Neural cell (in vitro differentiated cells): Measurements from ENCODE around the gene MIPOL1. TPM values are rescaled to one million over a fixed set of nuclear protein-coding genes. Genes with fewer than 3 reads are reported as not detected.

Source experiments
- H2AFZ ChIP-seq: fragments of 200-600, 300-800 bp; sonication (generic), shearing (Covaris generic); 2 replicates; pipeline ENCODE4 v1.6.0; 2014; ENCODE audit warnings: low read depth, mild to moderate bottlenecking, antibody characterized with exemption, low read length, moderate library complexity
- H3F3A ChIP-seq: fragments of 200-600 bp; shearing (Covaris generic); 2 replicates; pipeline ENCODE4 v1.6.1; 2016; ENCODE audit warnings: mild to moderate bottlenecking, moderate library complexity, mixed read lengths, antibody characterized with exemption, low read length; ENCODE audit not compliant: insufficient read depth, poor library complexity, severe bottlenecking
- H3K27ac ChIP-seq: fragments of 200-600, 300-800 bp; sonication (generic), shearing (Covaris generic); 2 replicates; pipeline ENCODE4 v1.5.1; 2014; ENCODE audit warnings: mild to moderate bottlenecking, low read length, moderate library complexity
- H3K27me3 ChIP-seq: fragments of 300-800, 200-600 bp; sonication (generic), shearing (Covaris generic); 2 replicates; pipeline ENCODE4 v1.6.0; 2014; ENCODE audit warnings: mild to moderate bottlenecking, low read depth, low read length, moderate library complexity; ENCODE audit not compliant: insufficient read depth
- H3K36me3 ChIP-seq: fragments of 300-800, 200-600 bp; sonication (generic), shearing (Covaris generic); 2 replicates; pipeline ENCODE4 v1.5.1; 2014; ENCODE audit warnings: mild to moderate bottlenecking, antibody characterized with exemption, low read length, moderate library complexity; ENCODE audit not compliant: insufficient read depth
- H3K4me2 ChIP-seq: fragments of 300-800, 200-600 bp; sonication (generic), shearing (Covaris generic); 2 replicates; pipeline ENCODE4 v1.6.0; 2014; ENCODE audit warnings: mild to moderate bottlenecking, low read length
- H3K4me3 ChIP-seq: fragments of 300-800, 200-600 bp; sonication (generic), shearing (Covaris generic); 2 replicates; pipeline ENCODE4 v1.5.1; 2014; ENCODE audit warnings: mild to moderate bottlenecking, low read length, moderate library complexity
- H3K79me2 ChIP-seq: fragments of 200-600 bp; shearing (Covaris generic); replicated peaks from 2 replicates; pipeline ENCODE4 v1.6.0; 2014; ENCODE audit warnings: mild to moderate bottlenecking, low read length, moderate library complexity; ENCODE audit not compliant: insufficient read depth
- H3K9ac ChIP-seq: fragments of 300-800, 200-600 bp; sonication (generic), shearing (Covaris generic); 2 replicates; pipeline ENCODE4 v1.6.1; 2016; ENCODE audit warnings: mild to moderate bottlenecking, low read length, mixed read lengths
- H3K9me2 ChIP-seq: fragments of 200-600 bp; shearing (Covaris generic); 2 replicates; pipeline ENCODE4 v1.6.1; 2016; ENCODE audit warnings: mild to moderate bottlenecking, low read length, mixed read lengths; ENCODE audit not compliant: insufficient read depth
- H3K9me3 ChIP-seq: fragments of 200-600, 300-800 bp; sonication (generic), shearing (Covaris generic); 2 replicates; pipeline ENCODE4 v1.6.1; 2016; ENCODE audit warnings: mild to moderate bottlenecking, mixed run types, low read length, moderate library complexity, mixed read lengths
- H4K20me1 ChIP-seq: fragments of 200-600 bp; shearing (Covaris generic); 2 replicates; pipeline ENCODE4 v1.6.1; 2016; ENCODE audit warnings: mild to moderate bottlenecking, mixed run types; ENCODE audit not compliant: insufficient read depth
- EP300 ChIP-seq: fragments of 450-650 bp; conservative IDR thresholded peaks from 2 replicates; pipeline ENCODE4 v1.6.1; 2014; ENCODE audit warnings: antibody characterized with exemption, mild to moderate bottlenecking, moderate library complexity; ENCODE audit not compliant: poor library complexity, severe bottlenecking
- EZH2 ChIP-seq: fragments of 200-600, 300-800 bp; shearing (Covaris generic), sonication (generic); IDR thresholded peaks from 2 replicates; pipeline ENCODE4 v1.6.1; 2014; ENCODE audit warnings: antibody characterized with exemption, low read length, borderline replicate concordance, mild to moderate bottlenecking; ENCODE audit not compliant: insufficient read depth, poor library complexity, severe bottlenecking
- MXI1 ChIP-seq: fragments of 450-650 bp; conservative IDR thresholded peaks from 2 replicates; pipeline ENCODE4 v1.6.1; 2014; ENCODE audit warnings: antibody characterized with exemption, mild to moderate bottlenecking; ENCODE audit not compliant: poor library complexity, severe bottlenecking
- POLR2AphosphoS5 ChIP-seq: IDR thresholded peaks from 2 replicates; pipeline ENCODE4 v1.6.1; 2012
- RAD21 ChIP-seq: fragments of 450-650 bp; conservative IDR thresholded peaks from 2 replicates; pipeline ENCODE4 v1.6.1; 2014; ENCODE audit warnings: antibody characterized with exemption, mild to moderate bottlenecking, moderate library complexity
- SMC3 ChIP-seq: fragments of 450-650 bp; conservative IDR thresholded peaks from 2 replicates; pipeline ENCODE4 v1.6.1; 2014; ENCODE audit warnings: antibody characterized with exemption, mild to moderate bottlenecking, moderate library complexity; ENCODE audit not compliant: poor library complexity
- TAF1 ChIP-seq: IDR thresholded peaks from 2 replicates; pipeline ENCODE4 v1.6.1; 2012; ENCODE audit warnings: low read depth
- polyA plus RNA-seq: library from polyadenylated mRNA; depleted of rRNA; stranded (reverse); fragments of >200 nt; gene quantifications from 2 replicates; pipeline ENCODE4 v1.2.3, GENCODE V29; 2014
- TF ChIP-seq, protein P1 (sequence below): fragments of 450-650 bp; IDR thresholded peaks from 2 replicates; pipeline ENCODE4 v1.5.1; 2014; ENCODE audit warnings: antibody characterized with exemption, mild to moderate bottlenecking, moderate library complexity; ENCODE audit not compliant: poor library complexity, severe bottlenecking
- TF ChIP-seq, protein P2 (sequence below): IDR thresholded peaks from 2 replicates; pipeline ENCODE4 v1.6.1; 2012; ENCODE audit warnings: borderline replicate concordance

Gene MIPOL1
- polyA plus RNA-seq, 1 donor from 2014 or later, result 1.3 TPM

DNA sequence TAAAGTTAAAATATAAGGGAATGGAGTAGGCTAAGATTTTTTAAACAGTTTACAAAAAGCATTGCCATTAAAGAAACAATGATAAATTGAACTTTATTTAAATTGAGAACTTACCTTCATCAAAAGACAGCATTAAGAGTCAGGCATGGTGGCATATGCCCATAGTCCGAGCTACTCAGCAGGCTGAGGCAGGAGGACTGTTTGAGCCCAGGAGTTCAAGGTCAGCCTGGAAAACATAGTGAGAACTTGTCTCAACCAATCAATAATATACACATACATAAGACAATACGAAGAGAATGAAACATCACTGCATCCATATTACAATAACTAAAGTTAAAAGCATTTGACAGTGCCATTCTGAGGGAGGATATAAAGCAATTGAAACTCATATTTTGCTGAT is 299.7 kb downstream of the MIPOL1 start:
- no peak overlapping the region for H3K27ac ChIP-seq
- H2AFZ ChIP-seq, result no peak overlapping the region
- H3K36me3 ChIP-seq, result no peaks in the 10 kb centered on the region
- no peaks in the 10 kb centered on the region for H3K27me3 ChIP-seq
- H3F3A ChIP-seq, result no peaks in the 10 kb centered on the region
- TF ChIP-seq, protein P1, sequence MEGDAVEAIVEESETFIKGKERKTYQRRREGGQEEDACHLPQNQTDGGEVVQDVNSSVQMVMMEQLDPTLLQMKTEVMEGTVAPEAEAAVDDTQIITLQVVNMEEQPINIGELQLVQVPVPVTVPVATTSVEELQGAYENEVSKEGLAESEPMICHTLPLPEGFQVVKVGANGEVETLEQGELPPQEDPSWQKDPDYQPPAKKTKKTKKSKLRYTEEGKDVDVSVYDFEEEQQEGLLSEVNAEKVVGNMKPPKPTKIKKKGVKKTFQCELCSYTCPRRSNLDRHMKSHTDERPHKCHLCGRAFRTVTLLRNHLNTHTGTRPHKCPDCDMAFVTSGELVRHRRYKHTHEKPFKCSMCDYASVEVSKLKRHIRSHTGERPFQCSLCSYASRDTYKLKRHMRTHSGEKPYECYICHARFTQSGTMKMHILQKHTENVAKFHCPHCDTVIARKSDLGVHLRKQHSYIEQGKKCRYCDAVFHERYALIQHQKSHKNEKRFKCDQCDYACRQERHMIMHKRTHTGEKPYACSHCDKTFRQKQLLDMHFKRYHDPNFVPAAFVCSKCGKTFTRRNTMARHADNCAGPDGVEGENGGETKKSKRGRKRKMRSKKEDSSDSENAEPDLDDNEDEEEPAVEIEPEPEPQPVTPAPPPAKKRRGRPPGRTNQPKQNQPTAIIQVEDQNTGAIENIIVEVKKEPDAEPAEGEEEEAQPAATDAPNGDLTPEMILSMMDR, result no peak
- no peak for TF ChIP-seq POLR2AphosphoS5
- H3K9ac ChIP-seq, result no peak overlapping the region
- H3K9me3 ChIP-seq, result no peaks in the 10 kb centered on the region
- no peak overlapping the region for H3K4me2 ChIP-seq
- H3K4me3 ChIP-seq, result no peak overlapping the region
- no peaks in the 10 kb centered on the region for H4K20me1 ChIP-seq
- H3K9me2 ChIP-seq, result no peaks in the 10 kb centered on the region
- no peaks in the 10 kb centered on the region for H3K79me2 ChIP-seq

GRCh38 chr14:37501877-37502276 is 304.1 kb downstream of the MIPOL1 start:
- Histone ChIP-seq H4K20me1 (no peaks in the 10 kb centered on the region), H3K4me2 (no peak overlapping the region), H3K9me2 (no peaks in the 10 kb centered on the region), H3K27me3 (no peaks in the 10 kb centered on the region), H3K36me3 (no peaks in the 10 kb centered on the region), H3K79me2 (no peaks in the 10 kb centered on the region), H3K9me3 (no peaks in the 10 kb centered on the region), H2AFZ (no peak overlapping the region), H3F3A (no peaks in the 10 kb centered on the region), H3K9ac (no peak overlapping the region), H3K27ac (no peak overlapping the region), H3K4me3 (no peak overlapping the region)
- no peak for TF ChIP-seq EZH2
- no peak for TF ChIP-seq TAF1
- TF ChIP-seq RAD21, result no peak
- TF ChIP-seq SMC3, result no peak
- TF ChIP-seq POLR2AphosphoS5, result no peak
- TF ChIP-seq MXI1, result no peak
- TF ChIP-seq, protein P2, sequence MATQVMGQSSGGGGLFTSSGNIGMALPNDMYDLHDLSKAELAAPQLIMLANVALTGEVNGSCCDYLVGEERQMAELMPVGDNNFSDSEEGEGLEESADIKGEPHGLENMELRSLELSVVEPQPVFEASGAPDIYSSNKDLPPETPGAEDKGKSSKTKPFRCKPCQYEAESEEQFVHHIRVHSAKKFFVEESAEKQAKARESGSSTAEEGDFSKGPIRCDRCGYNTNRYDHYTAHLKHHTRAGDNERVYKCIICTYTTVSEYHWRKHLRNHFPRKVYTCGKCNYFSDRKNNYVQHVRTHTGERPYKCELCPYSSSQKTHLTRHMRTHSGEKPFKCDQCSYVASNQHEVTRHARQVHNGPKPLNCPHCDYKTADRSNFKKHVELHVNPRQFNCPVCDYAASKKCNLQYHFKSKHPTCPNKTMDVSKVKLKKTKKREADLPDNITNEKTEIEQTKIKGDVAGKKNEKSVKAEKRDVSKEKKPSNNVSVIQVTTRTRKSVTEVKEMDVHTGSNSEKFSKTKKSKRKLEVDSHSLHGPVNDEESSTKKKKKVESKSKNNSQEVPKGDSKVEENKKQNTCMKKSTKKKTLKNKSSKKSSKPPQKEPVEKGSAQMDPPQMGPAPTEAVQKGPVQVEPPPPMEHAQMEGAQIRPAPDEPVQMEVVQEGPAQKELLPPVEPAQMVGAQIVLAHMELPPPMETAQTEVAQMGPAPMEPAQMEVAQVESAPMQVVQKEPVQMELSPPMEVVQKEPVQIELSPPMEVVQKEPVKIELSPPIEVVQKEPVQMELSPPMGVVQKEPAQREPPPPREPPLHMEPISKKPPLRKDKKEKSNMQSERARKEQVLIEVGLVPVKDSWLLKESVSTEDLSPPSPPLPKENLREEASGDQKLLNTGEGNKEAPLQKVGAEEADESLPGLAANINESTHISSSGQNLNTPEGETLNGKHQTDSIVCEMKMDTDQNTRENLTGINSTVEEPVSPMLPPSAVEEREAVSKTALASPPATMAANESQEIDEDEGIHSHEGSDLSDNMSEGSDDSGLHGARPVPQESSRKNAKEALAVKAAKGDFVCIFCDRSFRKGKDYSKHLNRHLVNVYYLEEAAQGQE, result no peak
- TF ChIP-seq, protein P1, result no peak
- no peak for TF ChIP-seq EP300
